ENCODE results near the gene ADGRG4.

DNA sequence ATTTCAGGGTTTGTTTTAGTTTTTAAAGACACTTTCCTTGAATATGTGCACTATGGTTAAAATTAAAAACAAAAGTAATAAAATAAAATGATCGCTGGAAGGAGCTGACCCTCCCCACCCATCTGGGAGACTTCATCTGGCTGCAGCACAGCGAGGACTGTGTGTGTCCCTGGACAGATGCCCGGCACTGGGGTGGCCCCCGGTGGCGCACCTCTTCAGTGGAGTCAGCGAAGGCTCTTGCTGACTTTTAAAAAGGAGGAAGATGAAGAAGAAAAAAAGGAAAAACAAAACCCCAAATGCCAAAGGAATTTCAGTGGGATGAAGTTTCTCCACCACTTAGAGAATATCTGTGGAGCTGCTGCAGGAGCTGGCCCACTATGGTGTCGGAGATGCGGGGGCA, 5.4 kb upstream of the ADGRG4 start:
- TF ChIP-seq ZNF23 (tag by site-specific recombination; IDR thresholded peaks at IDR 0.05; ENCODE audit: borderline replicate concordance) (no peak), ZBTB11 (tag by site-specific recombination; conservative IDR thresholded peaks at IDR 0.05; ENCODE audit: low read depth) (no peak), PRDM4 (tag by site-specific recombination; IDR thresholded peaks at IDR 0.05) (no peak), ZNF239 (tag by site-specific recombination; IDR thresholded peaks at IDR 0.05) (no peak), ZNF768 (tag by site-specific recombination; IDR thresholded peaks at IDR 0.05) (no peak), ZBTB8A (tag by site-specific recombination; IDR thresholded peaks at IDR 0.05) (no peak), TRIM28 (IDR thresholded peaks at IDR 0.05; ENCODE audit: borderline replicate concordance, low read length) (no peak)

Measured in HEK293 (cell line).